Measurements from ENCODE around the gene KDM4C. TPM values are rescaled to one million over a fixed set of nuclear protein-coding genes. Genes with fewer than 3 reads are reported as not detected.

The KDM4C gene
- total RNA-seq, 1 donor from 2014 or later: 16.5 TPM

- DNase-seq (ENCODE audit: extremely low spot score, unreplicated experiment): no peak
- H3K27ac Mint-ChIP-seq: no peak overlapping the region
- no peak overlapping the region for H3K4me3 Mint-ChIP-seq
- no peak for TF ChIP-seq CTCF (conservative IDR thresholded peaks at IDR 0.05)
- H3K27me3 Mint-ChIP-seq: no peaks in the 10 kb centered on the region
- peaks cover 8% of the 10 kb centered on the region for H3K4me1 Mint-ChIP-seq (ENCODE audit: unreplicated experiment)
- H3K36me3 Mint-ChIP-seq: peaks cover 19% of the 10 kb centered on the region
- H3K9me3 Mint-ChIP-seq: peaks cover 5% of the 10 kb centered on the region
Observed at GRCh38 chr9:7105095-7105494, 347.3 kb downstream of the KDM4C start.

- Mint-ChIP-seq H3K27ac (no peak overlapping the region), H3K36me3 (peaks cover 14% of the 10 kb centered on the region), H3K4me3 (no peak overlapping the region), H3K4me1 (ENCODE audit: unreplicated experiment) (peaks cover 7% of the 10 kb centered on the region), H3K9me3 (peaks cover 3% of the 10 kb centered on the region), H3K27me3 (no peaks in the 10 kb centered on the region)
- no peak for TF ChIP-seq CTCF (conservative IDR thresholded peaks at IDR 0.05)
- DNase-seq (ENCODE audit: extremely low spot score, unreplicated experiment): no peak
Observed at GRCh38 chr9:7108936-7109335, 351.2 kb downstream of the KDM4C start.

GRCh38 chr9:7111413-7111812, 353.6 kb downstream of the KDM4C start:
- no peaks in the 10 kb centered on the region for H3K9me3 Mint-ChIP-seq
- TF ChIP-seq CTCF (conservative IDR thresholded peaks at IDR 0.05): no peak
- no peak overlapping the region for H3K27ac Mint-ChIP-seq
- no peaks in the 10 kb centered on the region for H3K27me3 Mint-ChIP-seq
- no peaks in the 10 kb centered on the region for H3K4me1 Mint-ChIP-seq (ENCODE audit: unreplicated experiment)
- no peak overlapping the region for H3K4me3 Mint-ChIP-seq
- DNase-seq (ENCODE audit: extremely low spot score, unreplicated experiment): no peak
- H3K36me3 Mint-ChIP-seq: peaks cover 6% of the 10 kb centered on the region

- no peaks in the 10 kb centered on the region for H3K27me3 Mint-ChIP-seq
- no peaks in the 10 kb centered on the region for H3K9me3 Mint-ChIP-seq
- no peak overlapping the region for H3K27ac Mint-ChIP-seq
- no peaks in the 10 kb centered on the region for H3K4me1 Mint-ChIP-seq (ENCODE audit: unreplicated experiment)
- no peak for TF ChIP-seq CTCF (conservative IDR thresholded peaks at IDR 0.05)
- peaks cover 7% of the 10 kb centered on the region for H3K36me3 Mint-ChIP-seq
- no peak for DNase-seq (ENCODE audit: extremely low spot score, unreplicated experiment)
- H3K4me3 Mint-ChIP-seq: no peak overlapping the region
Observed at GRCh38 chr9:7115606-7116005, 357.8 kb downstream of the KDM4C start.

- Mint-ChIP-seq H3K4me1 (ENCODE audit: unreplicated experiment) (no peaks in the 10 kb centered on the region), H3K36me3 (peaks cover 4% of the 10 kb centered on the region), H3K27me3 (no peaks in the 10 kb centered on the region), H3K4me3 (no peak overlapping the region), H3K27ac (no peak overlapping the region), H3K9me3 (no peaks in the 10 kb centered on the region)
- no peak for DNase-seq (ENCODE audit: extremely low spot score, unreplicated experiment)
- no peak for TF ChIP-seq CTCF (conservative IDR thresholded peaks at IDR 0.05)
Observed at GRCh38 chr9:7117676-7118561, 360.1 kb downstream of the KDM4C start.
